Posterior cingulate gyrus (tissue), 11 donors: Measurements from ENCODE around the gene RAB4B.
"Not testable (repeated sequence)": the region's sequence is repeated elsewhere in the genome, so short reads cannot be mapped to it uniquely, and the experiment has no call there.

Experiments
- DNase-seq, 10 donors: peaks; one replicate each; pipeline versions ENCODE4 v3.0.0 to v3.0.0-alpha.2; 2020 to 2021; ENCODE audit warnings: mixed read lengths in 3 of 10
- intact Hi-C: fragments of 100-400 bp; cut with DNase I; formaldehyde crosslinking; loops from one replicate; pipeline ENCODE4 v1.15.1; 2023

The RAB4B gene

GRCh38 chr19:40776932-40777644 lies 959 bp upstream of the RAB4B start:
- DNase-seq, result peak; percentile 69 to 96 (median 90)
- intact Hi-C loops, result no loop called here

- no peak for DNase-seq
- intact Hi-C loops, result no loop called here
These were observed 456 bp upstream of the RAB4B start for GRCh38 chr19:40777645-40777936.

GRCh38 chr19:40778706-40779284 lies 748 bp downstream of the RAB4B start:
- DNase-seq, result no peak
- intact Hi-C loops, result loop anchor here (1.0 kb wide), 1 partner anchor 19 kb away; no protein-coding TSS in a partner anchor

- DNase-seq, result no peak
These were observed 2.5 kb downstream of the RAB4B start for GRCh38 chr19:40780582-40780981.

DNA sequence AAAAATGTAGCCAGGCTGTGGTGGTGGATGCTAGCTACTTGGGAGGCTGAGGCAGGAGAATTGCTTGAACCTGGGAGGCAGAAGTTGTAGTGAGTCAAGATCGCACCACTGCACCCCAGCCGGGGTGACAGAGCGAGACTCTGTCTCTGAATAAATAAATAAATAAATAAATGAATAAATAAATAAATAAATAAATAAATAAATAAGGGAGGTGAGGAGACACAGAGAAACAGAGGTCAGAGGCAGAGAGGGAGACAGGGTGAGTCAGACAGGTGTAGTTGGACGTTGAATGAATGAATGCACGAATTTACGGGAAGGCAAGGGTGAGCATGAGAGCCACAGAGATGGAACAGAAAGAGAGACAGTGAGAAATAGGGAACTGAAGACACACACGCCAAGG lies 3.1 kb downstream of the RAB4B start:
- DNase-seq, result no peak
- intact Hi-C loops, result no loop called here

More at GRCh38 chr19:40780582-40780981, 2.5 kb downstream of the RAB4B start:
- intact Hi-C loops, result no loop called here

DNA sequence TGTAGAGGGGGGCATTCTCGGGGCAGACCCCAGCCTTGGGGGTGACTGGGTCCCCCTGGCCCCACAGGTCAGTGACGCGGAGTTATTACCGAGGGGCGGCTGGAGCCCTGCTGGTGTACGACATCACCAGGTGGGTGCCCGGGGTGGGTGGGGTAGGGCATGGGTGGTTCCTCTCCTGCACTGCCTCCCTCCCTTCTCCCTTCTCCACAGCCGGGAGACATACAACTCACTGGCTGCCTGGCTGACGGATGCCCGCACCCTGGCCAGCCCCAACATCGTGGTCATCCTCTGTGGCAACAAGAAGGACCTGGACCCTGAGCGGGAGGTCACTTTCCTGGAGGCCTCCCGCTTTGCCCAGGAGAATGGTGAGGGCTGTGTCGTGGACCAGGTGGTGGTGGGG lies 5.7 kb downstream of the RAB4B start:
- no peak for DNase-seq
- intact Hi-C loops, result no loop called here

DNA sequence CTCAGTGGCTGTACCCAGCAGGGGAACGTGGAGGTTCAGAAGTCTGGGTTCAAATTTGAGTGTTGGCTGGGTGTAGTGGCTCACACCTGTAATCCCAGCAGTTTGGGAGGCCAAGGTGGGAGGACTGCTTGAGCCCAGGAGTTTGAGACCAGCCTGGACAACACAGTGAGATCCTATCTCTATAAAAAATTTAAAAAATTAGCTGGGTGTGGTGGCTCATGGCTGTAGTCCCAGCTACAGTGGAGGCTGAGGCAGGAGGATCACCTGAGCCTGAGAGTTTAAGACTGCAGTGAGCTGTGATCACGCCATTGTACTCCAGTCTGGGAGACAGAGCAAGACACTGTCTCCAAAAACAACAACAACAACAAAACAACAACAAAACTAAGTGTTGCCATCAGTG lies 6.1 kb downstream of the RAB4B start:
- DNase-seq, intact Hi-C loops: not testable (repeated sequence)

DNA sequence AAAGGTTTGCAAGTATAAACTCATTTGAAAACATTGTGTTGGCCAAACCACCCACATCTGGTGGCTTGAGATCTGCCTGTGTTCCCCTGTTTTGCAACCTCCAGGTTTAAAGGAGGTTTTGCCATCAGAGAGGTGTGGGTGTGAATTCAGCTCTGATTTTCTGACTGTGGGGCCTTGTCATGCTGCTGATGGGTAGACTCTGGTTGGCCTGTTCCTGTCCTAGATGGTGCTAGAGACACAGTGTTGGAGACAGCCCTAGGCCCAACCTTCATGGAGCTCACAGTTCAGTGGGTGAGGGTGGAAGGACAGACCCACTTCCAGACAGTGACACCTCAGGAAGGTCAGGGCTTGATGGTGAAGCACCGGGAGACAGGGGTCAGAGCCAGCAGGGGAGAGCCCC lies 7.5 kb downstream of the RAB4B start:
- intact Hi-C loops, result no loop called here
- DNase-seq, result no peak

DNA sequence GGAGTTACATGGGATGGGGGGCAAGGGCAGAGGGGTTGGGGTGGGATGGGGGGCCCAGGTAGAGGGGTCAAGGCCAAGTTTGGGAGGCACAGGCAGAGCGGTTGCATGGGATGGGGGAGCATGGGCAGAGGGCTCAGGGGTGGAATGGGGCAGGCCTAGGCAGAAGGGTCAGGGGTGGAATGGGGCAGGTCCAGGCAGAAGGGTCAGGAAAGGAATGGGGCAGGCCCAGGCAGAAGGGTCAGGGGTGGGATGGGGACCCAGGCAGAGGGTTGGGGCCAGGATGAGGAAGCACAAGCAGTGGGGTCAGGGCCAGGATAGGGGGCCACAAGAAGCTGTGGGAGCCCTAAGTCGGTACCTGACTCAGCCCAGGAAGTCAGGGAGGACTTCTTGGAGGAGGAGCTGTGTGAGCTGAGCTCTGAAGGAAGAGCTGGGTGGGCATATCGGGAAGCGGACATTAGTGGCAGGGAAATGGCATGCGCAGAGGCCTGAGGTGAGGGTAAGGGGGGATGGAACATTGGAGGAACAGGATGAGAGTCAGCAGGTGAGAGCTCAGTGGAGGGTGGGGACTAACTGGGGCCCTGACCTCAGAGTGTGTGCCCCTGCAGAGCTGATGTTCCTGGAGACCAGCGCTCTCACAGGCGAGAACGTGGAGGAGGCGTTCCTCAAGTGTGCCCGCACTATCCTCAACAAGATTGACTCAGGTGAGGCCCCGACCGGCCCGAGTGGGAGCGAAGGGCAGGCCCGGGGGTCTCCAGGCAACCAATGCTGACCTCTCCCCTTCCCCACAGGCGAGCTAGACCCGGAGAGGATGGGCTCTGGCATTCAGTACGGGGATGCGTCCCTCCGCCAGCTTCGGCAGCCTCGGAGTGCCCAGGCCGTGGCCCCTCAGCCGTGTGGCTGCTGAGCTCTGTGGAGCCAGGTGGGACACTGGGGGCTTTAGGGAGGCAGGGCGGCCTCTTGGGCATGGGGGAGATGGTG lies 8.3 kb downstream of the RAB4B start:
- intact Hi-C loops, result no loop called here

GRCh38 chr19:40791349-40791748 lies 13.3 kb downstream of the RAB4B start:
- DNase-seq, result no peak
- intact Hi-C loops, result no loop called here

More for the DNA sequence above, 8.3 kb downstream of the RAB4B start:
- no peak for DNase-seq

DNA sequence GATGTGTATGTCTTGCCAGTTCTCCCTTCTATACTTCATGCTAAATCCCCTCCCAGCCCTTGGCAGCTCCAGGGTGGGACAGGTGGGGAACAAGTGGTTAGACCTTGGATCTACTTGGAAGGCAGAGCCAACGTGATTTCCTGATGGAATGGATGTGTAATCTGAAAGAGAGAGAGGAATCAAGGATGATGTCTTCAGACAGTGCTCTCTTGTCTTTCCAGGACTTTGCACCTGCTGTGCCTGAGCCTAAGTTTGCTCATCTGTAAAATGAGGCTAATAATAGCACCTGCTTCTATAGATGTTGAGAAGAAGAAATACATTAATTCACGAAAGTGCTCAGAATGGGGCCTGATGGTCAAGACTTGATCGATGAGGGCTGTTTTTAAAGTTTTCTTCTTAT lies 13.9 kb downstream of the RAB4B start:
- intact Hi-C loops, result no loop called here
- DNase-seq, result no peak

DNA sequence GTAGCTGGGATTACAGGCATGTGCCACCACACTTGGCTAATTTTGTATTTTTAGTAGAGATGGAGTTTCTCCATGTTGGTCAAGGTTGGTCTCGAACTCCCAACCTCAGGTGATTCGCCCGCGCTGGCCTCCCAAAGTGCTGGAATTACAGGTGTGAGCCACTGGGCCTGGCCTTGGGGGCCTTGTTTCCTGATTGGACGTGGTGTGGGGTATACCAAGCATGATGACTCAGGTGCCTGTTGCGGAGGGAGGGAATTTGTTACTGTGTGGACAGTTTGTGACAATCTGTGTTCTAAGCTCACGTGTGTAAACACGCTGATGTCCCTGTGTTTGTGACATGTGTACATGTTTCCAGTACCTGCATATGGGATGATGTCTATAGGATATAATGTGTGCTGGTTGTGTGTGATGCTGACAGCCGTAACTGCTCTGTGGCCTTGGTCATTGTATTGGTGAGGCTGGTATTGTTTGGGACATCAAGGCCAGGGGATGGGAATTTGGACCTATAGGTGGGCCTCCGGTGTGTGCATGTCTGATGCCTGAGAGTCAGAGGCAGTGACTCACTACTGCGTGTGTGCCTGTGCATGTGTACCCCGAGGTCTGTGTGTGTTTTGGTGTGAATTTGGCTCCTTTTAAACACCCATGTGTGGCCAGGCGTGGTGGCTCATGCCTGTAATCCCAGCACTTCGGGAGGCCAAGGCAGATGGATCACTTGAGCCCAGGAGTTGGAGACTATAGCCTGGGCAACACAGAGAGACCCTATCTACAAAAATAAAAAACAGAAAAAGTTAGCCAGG lies 19.3 kb downstream of the RAB4B start:
- intact Hi-C loops, result loop anchor here (1.0 kb wide), 1 partner anchor 18 kb away; no protein-coding TSS in a partner anchor
- DNase-seq, result no peak

GRCh38 chr19:40797963-40798682 lies 20.1 kb downstream of the RAB4B start:
- intact Hi-C loops, result loop anchor here (1.0 kb wide), 1 partner anchor 19 kb away; no protein-coding TSS in a partner anchor
- peak in 2 of 10 donors; percentile 80 to 88 for DNase-seq

GRCh38 chr19:40798683-40799557 lies 20.9 kb downstream of the RAB4B start, which contains the start of gene EGLN2:
Gene EGLN2 (plus strand): TSS chr19:40799191. CDS start chr19:40800573, 1,382 bp downstream.
- DNase-seq, result peak; percentile 98 to 100 (median 100)
- intact Hi-C loops, result loop anchor here (1.0 kb wide), 1 partner anchor 48 kb away; the partner anchor contains the start of gene SNRPA

DNA sequence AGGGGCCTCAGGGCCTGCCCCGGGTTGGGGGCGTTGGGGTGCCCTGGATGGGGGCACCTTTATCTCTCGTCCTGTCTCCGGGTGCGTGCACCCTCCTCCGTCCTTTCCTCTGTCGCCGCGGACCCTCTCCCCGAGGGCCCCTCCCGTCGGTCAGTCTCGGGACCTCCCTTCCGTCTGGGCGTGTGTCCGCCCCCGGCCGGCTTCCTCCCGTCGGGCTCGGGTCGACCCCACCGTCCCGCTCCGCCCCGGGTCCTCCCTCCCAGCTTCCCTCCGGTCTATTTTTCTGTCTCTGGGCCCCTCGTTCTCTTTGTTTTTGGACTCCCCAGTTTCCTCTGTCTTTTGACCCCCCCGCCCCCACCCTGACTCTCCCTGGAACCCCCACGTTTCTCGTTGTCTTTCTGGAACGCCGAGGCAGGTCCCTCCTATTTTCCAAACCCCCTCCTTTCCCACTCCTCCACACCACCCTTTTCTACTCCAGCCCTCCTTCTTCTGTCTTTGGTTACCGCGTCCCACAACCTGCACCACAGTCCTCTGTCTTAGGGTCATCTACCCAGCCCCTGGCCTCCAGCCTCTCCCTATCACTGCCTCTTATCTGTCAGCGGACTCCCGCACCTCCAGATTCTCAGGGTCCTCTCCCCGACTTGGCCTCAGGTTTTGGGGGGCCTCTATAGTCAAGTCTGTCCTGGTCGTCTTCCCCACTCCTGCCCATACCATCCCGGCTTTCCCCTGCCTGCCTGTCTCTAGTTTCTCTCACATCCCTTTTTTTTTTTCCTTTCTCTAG lies 21.7 kb downstream of the RAB4B start:
- peak in 2 of 10 donors; percentile 78 to 89 for DNase-seq
- intact Hi-C loops, result loop anchor here (1.0 to 10.0 kb wide), 2 partner anchors 48 to 85 kb away; partner anchors contain the start of genes COQ8B, ITPKC and SNRPA

- intact Hi-C loops, result loop anchor here (10.0 kb wide), 1 partner anchor 86 kb away; the partner anchor contains the start of genes COQ8B and ITPKC
- peak in 1 of 10 donors; percentile 76 for DNase-seq
These were observed 22.4 kb downstream of the RAB4B start for GRCh38 chr19:40800339-40800996.

DNA sequence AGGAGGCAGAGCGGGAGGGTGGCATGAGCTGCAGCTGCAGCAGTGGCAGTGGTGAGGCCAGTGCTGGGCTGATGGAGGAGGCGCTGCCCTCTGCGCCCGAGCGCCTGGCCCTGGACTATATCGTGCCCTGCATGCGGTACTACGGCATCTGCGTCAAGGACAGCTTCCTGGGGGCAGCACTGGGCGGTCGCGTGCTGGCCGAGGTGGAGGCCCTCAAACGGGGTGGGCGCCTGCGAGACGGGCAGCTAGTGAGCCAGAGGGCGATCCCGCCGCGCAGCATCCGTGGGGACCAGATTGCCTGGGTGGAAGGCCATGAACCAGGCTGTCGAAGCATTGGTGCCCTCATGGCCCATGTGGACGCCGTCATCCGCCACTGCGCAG lies 22.9 kb downstream of the RAB4B start:
- DNase-seq, result peak in 1 of 10 donors; percentile 86
- intact Hi-C loops, result loop anchor here (10.0 kb wide), 1 partner anchor 86 kb away; the partner anchor contains the start of genes COQ8B and ITPKC
